ENCODE data around the gene DNAH11.

DNA sequence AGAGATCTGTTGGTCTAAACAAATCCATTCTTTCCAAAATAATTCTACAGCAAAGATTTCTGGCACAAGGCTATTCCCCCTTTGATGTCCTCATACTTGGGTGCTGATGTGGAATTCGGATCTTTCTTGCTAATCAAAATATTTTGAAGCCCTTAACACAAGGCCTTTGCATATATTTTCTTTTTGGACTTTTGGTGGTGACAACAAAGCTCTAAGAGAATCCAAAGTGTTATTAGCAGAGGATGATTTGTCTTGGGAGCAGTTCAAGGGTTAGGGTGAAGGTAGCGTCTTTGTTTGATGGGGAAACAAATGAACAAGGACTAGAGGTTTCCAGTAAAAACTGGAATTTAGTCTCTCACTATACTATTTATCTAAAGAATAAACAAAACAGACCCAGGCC, 205.0 kb downstream of the DNAH11 start:
- TF ChIP-seq, protein P1, sequence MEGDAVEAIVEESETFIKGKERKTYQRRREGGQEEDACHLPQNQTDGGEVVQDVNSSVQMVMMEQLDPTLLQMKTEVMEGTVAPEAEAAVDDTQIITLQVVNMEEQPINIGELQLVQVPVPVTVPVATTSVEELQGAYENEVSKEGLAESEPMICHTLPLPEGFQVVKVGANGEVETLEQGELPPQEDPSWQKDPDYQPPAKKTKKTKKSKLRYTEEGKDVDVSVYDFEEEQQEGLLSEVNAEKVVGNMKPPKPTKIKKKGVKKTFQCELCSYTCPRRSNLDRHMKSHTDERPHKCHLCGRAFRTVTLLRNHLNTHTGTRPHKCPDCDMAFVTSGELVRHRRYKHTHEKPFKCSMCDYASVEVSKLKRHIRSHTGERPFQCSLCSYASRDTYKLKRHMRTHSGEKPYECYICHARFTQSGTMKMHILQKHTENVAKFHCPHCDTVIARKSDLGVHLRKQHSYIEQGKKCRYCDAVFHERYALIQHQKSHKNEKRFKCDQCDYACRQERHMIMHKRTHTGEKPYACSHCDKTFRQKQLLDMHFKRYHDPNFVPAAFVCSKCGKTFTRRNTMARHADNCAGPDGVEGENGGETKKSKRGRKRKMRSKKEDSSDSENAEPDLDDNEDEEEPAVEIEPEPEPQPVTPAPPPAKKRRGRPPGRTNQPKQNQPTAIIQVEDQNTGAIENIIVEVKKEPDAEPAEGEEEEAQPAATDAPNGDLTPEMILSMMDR (IDR thresholded peaks at IDR 0.05; ENCODE audit: poor library complexity, severe bottlenecking) = no peak
- no peak for TF ChIP-seq EP300 (conservative IDR thresholded peaks at IDR 0.05; ENCODE audit: poor library complexity, severe bottlenecking)
- no peak for TF ChIP-seq SMC3 (conservative IDR thresholded peaks at IDR 0.05; ENCODE audit: poor library complexity)
- no peak for TF ChIP-seq EZH2 (IDR thresholded peaks at IDR 0.05; ENCODE audit: borderline replicate concordance, insufficient read depth, low read length, poor library complexity, severe bottlenecking)

Data from neural cell (in vitro differentiated cells).